HEK293 (cell line): Measurements from ENCODE around the gene PANX1.

ENCODE experiments used
- CTCF ChIA-PET: fragments of 350-600 bp; formaldehyde crosslinking; extraction: SDS; loops from one replicate; lab custom pipeline; 2021; ENCODE audit warnings: antibody characterized with exemption; lab: Yijun Ruan, JAX
- POLR2A ChIA-PET: fragments of 300-600 bp; formaldehyde crosslinking; extraction: SDS; loops from one replicate; lab custom pipeline; 2020; ENCODE audit warnings: antibody characterized with exemption, inconsistent platforms; lab: Yijun Ruan, JAX
- H3K27ac ChIP-seq: fragments of 200-500 bp; sonication (Bioruptor generic); 2 replicates; pipeline ENCODE4 v1.5.1; 2014; ENCODE audit warnings: low read depth, low read length, control low read depth, inconsistent platforms; ENCODE audit errors: extremely low read depth
- H3K36me3 ChIP-seq, 2 experiments: fragments of 200-500 bp in 1 of 2; sonication (Bioruptor generic) in 1 of 2; 1 replicate in 1 of 2; 2 replicates in 1 of 2; pipeline ENCODE4 v1.5.1; 2014 to 2017; ENCODE audit warnings: inconsistent platforms in 2 of 2, low read length in 2 of 2; ENCODE audit not compliant: control insufficient read depth in 2 of 2, insufficient read depth in 1 of 2
- H3K4me1 ChIP-seq: fragments of 200-500 bp; sonication (Bioruptor generic); 2 replicates; pipeline ENCODE4 v1.5.1; 2014; ENCODE audit warnings: mild to moderate bottlenecking, low read length, inconsistent platforms; ENCODE audit not compliant: control insufficient read depth, insufficient read depth
- H3K4me3 ChIP-seq: 2 replicates; pipeline ENCODE4 v1.5.1; 2011; ENCODE audit warnings: low read depth, mild to moderate bottlenecking, control low read depth, low read length, moderate library complexity
- H3K9me3 ChIP-seq: fragments of 200-500 bp; sonication (Bioruptor generic); 2 replicates; pipeline ENCODE4 v1.5.1; 2014; ENCODE audit warnings: low read depth, low read length, inconsistent platforms; ENCODE audit not compliant: control insufficient read depth, insufficient read depth
- GFI1B ChIP-seq: fragments of 450-650 bp; formaldehyde crosslinking; IDR thresholded peaks from 2 replicates; pipeline ENCODE4 v1.5.1; 2016; ENCODE audit warnings: missing biosample characterization, missing genetic modification characterization
- MEIS1 ChIP-seq: sonication (generic); formaldehyde crosslinking; IDR thresholded peaks from 2 replicates; pipeline ENCODE4 v1.8.1; 2022; ENCODE audit warnings: missing genetic modification reagents, mild to moderate bottlenecking, borderline replicate concordance
- OVOL3 ChIP-seq: fragments of 450-650 bp; formaldehyde crosslinking; IDR thresholded peaks from 2 replicates; pipeline ENCODE4 v1.5.1; 2016; ENCODE audit warnings: missing biosample characterization, missing genetic modification characterization
- PRDM1 ChIP-seq: fragments of 450-650 bp; formaldehyde crosslinking; IDR thresholded peaks from 2 replicates; pipeline ENCODE4; 2016; ENCODE audit warnings: missing biosample characterization, missing genetic modification characterization
- SALL2 ChIP-seq: fragments of 450-650 bp; formaldehyde crosslinking; IDR thresholded peaks from 2 replicates; pipeline ENCODE4 v1.5.0; 2017; ENCODE audit warnings: missing biosample characterization, mild to moderate bottlenecking, missing genetic modification characterization, borderline replicate concordance
- TCF7L2 ChIP-seq: IDR thresholded peaks from 2 replicates; pipeline ENCODE4 v1.6.1; 2011; ENCODE audit warnings: low read depth, mild to moderate bottlenecking, inconsistent platforms, low read length, moderate library complexity, borderline replicate concordance
- ZFHX2 ChIP-seq: fragments of 450-650 bp; formaldehyde crosslinking; conservative IDR thresholded peaks from 2 replicates; pipeline ENCODE4 v1.5.1; 2016; ENCODE audit warnings: missing biosample characterization, missing genetic modification characterization
- ZNF140 ChIP-seq: fragments of 450-650 bp; formaldehyde crosslinking; IDR thresholded peaks from 2 replicates; pipeline ENCODE4 v1.5.1; 2016; ENCODE audit warnings: missing biosample characterization, missing genetic modification characterization
- ZNF155 ChIP-seq: fragments of 450-650 bp; formaldehyde crosslinking; IDR thresholded peaks from 2 replicates; pipeline ENCODE4 v1.5.1; 2016; ENCODE audit warnings: missing biosample characterization, missing genetic modification characterization
- ZNF157 ChIP-seq: fragments of 450-650 bp; formaldehyde crosslinking; IDR thresholded peaks from 2 replicates; pipeline ENCODE4 v1.5.1; 2016; ENCODE audit warnings: missing biosample characterization, missing genetic modification characterization
- ZNF174 ChIP-seq: fragments of 450-650 bp; formaldehyde crosslinking; IDR thresholded peaks from 2 replicates; pipeline ENCODE4 v1.5.0; 2017; ENCODE audit warnings: missing biosample characterization, mild to moderate bottlenecking, missing genetic modification characterization
- ZNF2 ChIP-seq: fragments of 450-650 bp; formaldehyde crosslinking; IDR thresholded peaks from 2 replicates; pipeline ENCODE4 v1.5.1; 2016; ENCODE audit warnings: missing biosample characterization, missing genetic modification characterization
- ZNF324 ChIP-seq: fragments of 450-650 bp; formaldehyde crosslinking; IDR thresholded peaks from 2 replicates; pipeline ENCODE4 v1.5.1; 2016; ENCODE audit warnings: missing biosample characterization, missing genetic modification characterization
- ZNF354C ChIP-seq: fragments of 450-650 bp; formaldehyde crosslinking; IDR thresholded peaks from 2 replicates; pipeline ENCODE4 v1.5.1; 2016; ENCODE audit warnings: missing biosample characterization, missing genetic modification characterization, low read depth, borderline replicate concordance
- ZNF362 ChIP-seq: fragments of 450-650 bp; formaldehyde crosslinking; IDR thresholded peaks from 2 replicates; pipeline ENCODE4 v1.5.1; 2016; ENCODE audit warnings: missing biosample characterization, missing genetic modification characterization
- ZNF48 ChIP-seq: fragments of 450-650 bp; formaldehyde crosslinking; IDR thresholded peaks from 2 replicates; pipeline ENCODE4 v1.5.1; 2016; ENCODE audit warnings: missing biosample characterization, missing genetic modification characterization
- ZNF558 ChIP-seq: fragments of 450-650 bp; formaldehyde crosslinking; IDR thresholded peaks from 2 replicates; pipeline ENCODE4 v1.5.1; 2016; ENCODE audit warnings: missing biosample characterization, missing genetic modification characterization
- ZNF664 ChIP-seq: fragments of 450-650 bp; formaldehyde crosslinking; IDR thresholded peaks from 2 replicates; pipeline ENCODE4 v1.5.1; 2016; ENCODE audit warnings: missing biosample characterization, missing genetic modification characterization
- ZNF76 ChIP-seq: fragments of 450-650 bp; formaldehyde crosslinking; IDR thresholded peaks from 2 replicates; pipeline ENCODE4; 2016; ENCODE audit warnings: low read depth, missing biosample characterization, missing genetic modification characterization, borderline replicate concordance
- ZNF768 ChIP-seq: fragments of 450-650 bp; formaldehyde crosslinking; IDR thresholded peaks from 2 replicates; pipeline ENCODE4 v1.5.1; 2018; ENCODE audit warnings: missing biosample characterization, mild to moderate bottlenecking, missing genetic modification characterization
- TF ChIP-seq, protein P1 (sequence below): fragments of 450-650 bp; formaldehyde crosslinking; IDR thresholded peaks from 2 replicates; pipeline ENCODE4 v1.5.1; 2016; ENCODE audit warnings: missing biosample characterization, missing genetic modification characterization
- TF ChIP-seq, protein P2 (sequence below): fragments of 450-650 bp; formaldehyde crosslinking; IDR thresholded peaks from 2 replicates; pipeline ENCODE4 v1.5.1; 2016; ENCODE audit warnings: missing biosample characterization, missing genetic modification characterization
- TF ChIP-seq, protein P3 (sequence below): fragments of 450-650 bp; formaldehyde crosslinking; IDR thresholded peaks from 2 replicates; pipeline ENCODE4; 2016; ENCODE audit warnings: missing biosample characterization, missing genetic modification characterization

The PANX1 gene

GRCh38 chr11:94111241-94111640 is 17.4 kb upstream of the PANX1 start (continued):
- TF ChIP-seq ZNF76 (tag by site-specific recombination) (no peak), ZNF362 (tag by site-specific recombination) (no peak), ZNF324 (tag by site-specific recombination) (no peak), ZNF558 (tag by site-specific recombination) (no peak), ZNF157 (no peak), ZNF2 (tag by site-specific recombination) (no peak)
- TF ChIP-seq, all 188 proteins: peak for 0

- Histone ChIP-seq H3K36me3 (no peaks in the 10 kb centered on the region), H3K9me3 (no peaks in the 10 kb centered on the region), H3K27ac (no peak overlapping the region), H3K4me1 (no peaks in the 10 kb centered on the region; the same call in 1 of the 2 replicates), H3K4me3 (no peak overlapping the region)
- POLR2A ChIA-PET, result no interaction called here
- CTCF ChIA-PET, result interaction anchor here (1.0 kb wide), 1 partner anchor 191 kb away, joined by 7 read pairs; no protein-coding TSS in a partner anchor
- TF ChIP-seq, protein P1, sequence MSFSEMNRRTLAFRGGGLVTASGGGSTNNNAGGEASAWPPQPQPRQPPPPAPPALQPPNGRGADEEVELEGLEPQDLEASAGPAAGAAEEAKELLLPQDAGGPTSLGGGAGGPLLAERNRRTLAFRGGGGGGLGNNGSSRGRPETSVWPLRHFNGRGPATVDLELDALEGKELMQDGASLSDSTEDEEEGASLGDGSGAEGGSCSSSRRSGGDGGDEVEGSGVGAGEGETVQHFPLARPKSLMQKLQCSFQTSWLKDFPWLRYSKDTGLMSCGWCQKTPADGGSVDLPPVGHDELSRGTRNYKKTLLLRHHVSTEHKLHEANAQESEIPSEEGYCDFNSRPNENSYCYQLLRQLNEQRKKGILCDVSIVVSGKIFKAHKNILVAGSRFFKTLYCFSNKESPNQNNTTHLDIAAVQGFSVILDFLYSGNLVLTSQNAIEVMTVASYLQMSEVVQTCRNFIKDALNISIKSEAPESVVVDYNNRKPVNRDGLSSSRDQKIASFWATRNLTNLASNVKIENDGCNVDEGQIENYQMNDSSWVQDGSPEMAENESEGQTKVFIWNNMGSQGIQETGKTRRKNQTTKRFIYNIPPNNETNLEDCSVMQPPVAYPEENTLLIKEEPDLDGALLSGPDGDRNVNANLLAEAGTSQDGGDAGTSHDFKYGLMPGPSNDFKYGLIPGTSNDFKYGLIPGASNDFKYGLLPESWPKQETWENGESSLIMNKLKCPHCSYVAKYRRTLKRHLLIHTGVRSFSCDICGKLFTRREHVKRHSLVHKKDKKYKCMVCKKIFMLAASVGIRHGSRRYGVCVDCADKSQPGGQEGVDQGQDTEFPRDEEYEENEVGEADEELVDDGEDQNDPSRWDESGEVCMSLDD (tag by site-specific recombination), result no peak
- TF ChIP-seq ZNF664 (tag by site-specific recombination) (no peak), ZNF155 (tag by site-specific recombination) (no peak), SALL2 (no peak), ZNF768 (tag by site-specific recombination) (no peak), PRDM1 (tag by site-specific recombination) (no peak)
- TF ChIP-seq, protein P2, sequence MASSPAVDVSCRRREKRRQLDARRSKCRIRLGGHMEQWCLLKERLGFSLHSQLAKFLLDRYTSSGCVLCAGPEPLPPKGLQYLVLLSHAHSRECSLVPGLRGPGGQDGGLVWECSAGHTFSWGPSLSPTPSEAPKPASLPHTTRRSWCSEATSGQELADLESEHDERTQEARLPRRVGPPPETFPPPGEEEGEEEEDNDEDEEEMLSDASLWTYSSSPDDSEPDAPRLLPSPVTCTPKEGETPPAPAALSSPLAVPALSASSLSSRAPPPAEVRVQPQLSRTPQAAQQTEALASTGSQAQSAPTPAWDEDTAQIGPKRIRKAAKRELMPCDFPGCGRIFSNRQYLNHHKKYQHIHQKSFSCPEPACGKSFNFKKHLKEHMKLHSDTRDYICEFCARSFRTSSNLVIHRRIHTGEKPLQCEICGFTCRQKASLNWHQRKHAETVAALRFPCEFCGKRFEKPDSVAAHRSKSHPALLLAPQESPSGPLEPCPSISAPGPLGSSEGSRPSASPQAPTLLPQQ, result no peak
These were observed 17.0 kb upstream of the PANX1 start for GRCh38 chr11:94111660-94112059.

DNA sequence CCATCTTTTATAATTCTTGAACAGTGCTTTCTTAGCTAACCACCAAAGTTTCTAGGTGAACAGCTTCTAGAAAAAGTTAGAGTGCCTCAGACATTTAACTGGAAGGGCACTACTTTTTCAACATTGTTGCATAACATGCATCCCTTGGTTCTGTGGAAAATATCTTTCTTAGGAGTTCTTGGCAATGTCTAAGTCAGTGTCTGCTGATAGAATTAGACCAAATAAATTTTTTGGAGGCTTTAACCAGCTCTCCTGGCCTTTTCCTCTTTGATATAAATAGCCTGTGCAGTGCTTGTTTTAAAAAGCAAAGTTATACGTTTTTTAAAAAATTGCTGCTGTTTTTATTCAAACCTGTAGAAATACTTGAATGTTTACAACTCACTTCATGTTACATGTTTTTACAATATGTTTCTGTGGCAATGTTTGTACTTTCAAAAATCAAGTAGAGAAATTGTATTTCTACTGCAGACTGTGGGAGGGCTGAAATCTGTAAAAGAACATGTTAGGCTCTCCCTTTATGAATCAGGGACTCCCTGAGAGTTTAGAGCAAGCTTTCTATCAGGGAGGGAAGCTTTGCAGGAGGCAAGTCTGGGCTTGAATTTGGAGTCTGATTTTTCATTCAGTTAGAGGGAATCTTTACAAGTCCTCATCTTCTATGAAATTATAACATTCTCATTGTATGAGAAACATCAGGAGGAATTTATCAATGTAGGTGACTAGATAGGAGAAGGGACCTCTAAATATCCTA is 16.3 kb upstream of the PANX1 start:
- H3K4me3 ChIP-seq, result no peak overlapping the region
- H3K9me3 ChIP-seq, result no peaks in the 10 kb centered on the region
- POLR2A ChIA-PET, result no interaction called here
- H3K27ac ChIP-seq, result no peak overlapping the region
- CTCF ChIA-PET, result interaction anchor here (1.1 kb wide), 1 partner anchor 191 kb away, joined by 3 read pairs; no protein-coding TSS in a partner anchor
- no peaks in the 10 kb centered on the region; the same call in 1 of the 2 replicates for H3K4me1 ChIP-seq
- H3K36me3 ChIP-seq, result no peaks in the 10 kb centered on the region
- TF ChIP-seq, protein P3, sequence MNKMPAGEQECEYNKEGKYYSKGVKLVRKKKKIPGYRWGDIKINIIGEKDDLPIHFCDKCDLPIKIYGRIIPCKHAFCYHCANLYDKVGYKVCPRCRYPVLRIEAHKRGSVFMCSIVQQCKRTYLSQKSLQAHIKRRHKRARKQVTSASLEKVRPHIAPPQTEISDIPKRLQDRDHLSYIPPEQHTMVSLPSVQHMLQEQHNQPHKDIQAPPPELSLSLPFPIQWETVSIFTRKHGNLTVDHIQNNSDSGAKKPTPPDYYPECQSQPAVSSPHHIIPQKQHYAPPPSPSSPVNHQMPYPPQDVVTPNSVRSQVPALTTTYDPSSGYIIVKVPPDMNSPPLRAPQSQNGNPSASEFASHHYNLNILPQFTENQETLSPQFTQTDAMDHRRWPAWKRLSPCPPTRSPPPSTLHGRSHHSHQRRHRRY (tag by site-specific recombination), result no peak
- TF ChIP-seq ZNF140 (tag by site-specific recombination) (no peak), GFI1B (tag by site-specific recombination) (no peak), MEIS1 (CRISPR knock-in tag) (no peak), TCF7L2 (no peak), ZNF76 (tag by site-specific recombination) (no peak), ZNF354C (tag by site-specific recombination) (no peak), ZNF48 (tag by site-specific recombination) (no peak), ZFHX2 (tag by site-specific recombination) (no peak), ZNF558 (tag by site-specific recombination) (no peak), OVOL3 (tag by site-specific recombination) (no peak), PRDM1 (tag by site-specific recombination) (no peak), ZNF174 (no peak)
